Right kidney (tissue), 1 donor: Measurements from ENCODE around the gene C1orf141.
"Not testable (repeated sequence)": the region's sequence is repeated elsewhere in the genome, so short reads cannot be mapped to it uniquely, and the experiment has no call there.

Experiments used
- DNase-seq: peaks from one replicate; pipeline ENCODE4 v3.0.0-alpha.2; 2016

The C1orf141 gene

GRCh38 chr1:67142931-67143330, 8.2 kb upstream of the C1orf141 start:
- no peak for DNase-seq

- DNase-seq = not testable (repeated sequence)
Observed at GRCh38 chr1:67141832-67142231, 7.1 kb upstream of the C1orf141 start.

GRCh38 chr1:67140460-67140859, 5.7 kb upstream of the C1orf141 start:
- no peak for DNase-seq

- DNase-seq = no peak
Observed at GRCh38 chr1:67138813-67139499, 4.2 kb upstream of the C1orf141 start.

GRCh38 chr1:67137307-67137753, 2.6 kb upstream of the C1orf141 start:
- no peak for DNase-seq

GRCh38 chr1:67135354-67135753, 584 bp upstream of the C1orf141 start:
- no peak for DNase-seq

GRCh38 chr1:67133177-67133576, 1.6 kb downstream of the C1orf141 start:
- DNase-seq = no peak

- no peak for DNase-seq
Observed at GRCh38 chr1:67130673-67131072, 4.1 kb downstream of the C1orf141 start.

- no peak for DNase-seq
Observed at GRCh38 chr1:67126974-67127373, 7.8 kb downstream of the C1orf141 start.

GRCh38 chr1:67126111-67126746, 8.5 kb downstream of the C1orf141 start:
- DNase-seq = no peak

GRCh38 chr1:67124455-67124854, 10.3 kb downstream of the C1orf141 start:
- DNase-seq = no peak

GRCh38 chr1:67120855-67121619, 13.7 kb downstream of the C1orf141 start:
- DNase-seq = no peak

GRCh38 chr1:67118646-67119045, 16.1 kb downstream of the C1orf141 start:
- no peak for DNase-seq

- DNase-seq = no peak
Observed at GRCh38 chr1:67118191-67118590, 16.6 kb downstream of the C1orf141 start.

GRCh38 chr1:67114162-67114561, 20.6 kb downstream of the C1orf141 start:
- no peak for DNase-seq

- DNase-seq = no peak
Observed at GRCh38 chr1:67110352-67110751, 24.4 kb downstream of the C1orf141 start.

- DNase-seq = no peak
Observed at GRCh38 chr1:67105508-67105907, 29.3 kb downstream of the C1orf141 start.

GRCh38 chr1:67103548-67103947, 31.2 kb downstream of the C1orf141 start:
- DNase-seq = no peak

GRCh38 chr1:67100833-67101232, 33.9 kb downstream of the C1orf141 start:
- no peak for DNase-seq

GRCh38 chr1:67097305-67097704, 37.5 kb downstream of the C1orf141 start:
- DNase-seq = no peak

- no peak for DNase-seq
Observed at GRCh38 chr1:67094191-67094590, 40.6 kb downstream of the C1orf141 start.

- DNase-seq = no peak
Observed at GRCh38 chr1:67089685-67090208, 45.0 kb downstream of the C1orf141 start.

GRCh38 chr1:67088440-67088839, 46.3 kb downstream of the C1orf141 start:
- no peak for DNase-seq
